Pancreas (tissue), 10 donors: Measurements from ENCODE around the gene SPATA25. TPM values are rescaled to one million over a fixed set of nuclear protein-coding genes. Genes with fewer than 3 reads are reported as not detected.

Experiments used
- ATAC-seq, 4 donors: fragments of 200-7000 bp; cut with Tn5 transposase; one replicate each; pipeline versions ENCODE4 v1.8.0 to v1.9.1; 2020; ENCODE audit warnings: mild to moderate bottlenecking in 4 of 4, moderate library complexity in 4 of 4
- DNase-seq, 6 donors: peaks; one replicate each; pipeline ENCODE4 v3.0.0-alpha.2; 2020
- FAIRE-seq: peaks from 2 replicates; lab custom pipeline; 2012; peaks lifted over from hg19 to GRCh38; lab: Jason Lieb, UNC
- H3K27ac ChIP-seq, 4 donors: fragments of 200-600 bp; sonication (generic); 1 replicate in 3 of 4; 2 replicates in 1 of 4; pipeline versions ENCODE4 v1.5.0 to v1.8.0; 2020
- H3K27me3 ChIP-seq, 4 donors: fragments of 200-600 bp; one replicate each; pipeline ENCODE4 v1.8.0; 2021
- H3K36me3 ChIP-seq, 3 donors: fragments of 200-600 bp; sonication (generic) in 1 of 3; one replicate each; pipeline versions ENCODE4 v1.5.0 to v1.8.0; 2020 to 2021
- H3K4me1 ChIP-seq, 3 donors: fragments of 200-600 bp; one replicate each; pipeline ENCODE4 v1.8.0; 2021
- H3K4me3 ChIP-seq, 4 donors: fragments of 200-600 bp; sonication (generic) in 2 of 4; one replicate each; pipeline versions ENCODE4 v1.5.0 to v1.8.0; 2020 to 2021
- H3K9me3 ChIP-seq, 4 donors: fragments of 200-600 bp; one replicate each; pipeline ENCODE4 v1.8.0; 2021
- CTCF ChIP-seq, 4 donors: fragments of 200-600 bp; sonication (generic) in 3 of 4; IDR thresholded peaks; one replicate each; pipeline versions ENCODE4 v1.5.0 to v1.8.0; 2021; ENCODE audit warnings: antibody characterized with exemption in 4 of 4
- WGBS, 2 donors: extraction: QIAGEN DNeasy Blood & Tissue Kit; methylation state at CpG; one replicate each; pipeline ENCODE4 v1.1.7; 2013; 5-methylcytosine and 5-hydroxymethylcytosine counted together
- intact Hi-C, 3 donors: fragments of 100-400 bp; cut with DNase I; formaldehyde crosslinking; loops; one replicate each; pipeline versions ENCODE4 v1.11.1 to v1.14.2; 2022
- polyA plus RNA-seq, 2 donors: library from polyadenylated mRNA; stranded (reverse); fragments of 200-250 nt; gene quantifications; one replicate each; pipeline ENCODE4 v1.2.3, GENCODE V29; 2013
- total RNA-seq, 6 donors: library from RNA; stranded (reverse); fragmentation: NEBNext Ultra II Directional in 4 of 6; extraction: Animal tissue kit (Norgen Biotek cat#: 25700) in 4 of 6; gene quantifications; one replicate each; pipeline versions ENCODE4 v1.2.1 to v1.2.4, GENCODE V29; 2021 to 2023
- donor health status: healthy with polysubstance abuse.
- donor health status: DM: no; HTN: no; CAD: no; lungs with moderate emphysema.
- donor health status: DM: no; HTN: no; CAD: no.
- donor health status: control.
- donor health status: control.
- donor health status: Bipolar disorder and iron deficiency.
- donor health status: DM: yes; HTN: yes; CAD: no.
- donor health status: DM: no; HTN: no; CAD: no.
- donor health status: DM: no; HTN: no; CAD: no.
- donor health status: DM: yes; HTN: yes; CAD: no.

SPATA25 gene
- 1 to 10 TPM in 1 of 6 donors, under 1 TPM in 5; 0.55 to 1.3 (median 0.84) TPM for total RNA-seq
- 1 to 10 TPM; 1.2 to 1.7 TPM for polyA plus RNA-seq

DNA sequence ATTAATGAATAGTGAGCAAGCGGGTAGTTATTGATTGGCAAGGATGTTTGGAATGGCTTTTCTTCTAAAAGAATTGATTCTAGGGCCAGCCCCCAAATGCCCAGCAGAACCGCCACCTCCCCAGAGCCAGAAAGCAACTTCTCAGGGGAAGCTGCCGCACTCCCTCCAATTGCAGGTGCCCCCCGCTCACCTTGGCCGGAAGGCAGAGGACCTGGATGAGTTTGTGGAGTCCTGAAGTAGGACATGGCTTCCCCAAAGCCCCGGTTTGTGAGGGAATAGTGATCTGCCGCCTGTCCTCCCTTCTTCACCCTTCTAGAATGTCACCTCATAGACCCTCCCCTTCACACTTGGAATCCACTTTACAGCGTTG lies at the start of gene SPATA25:
SPATA25 (minus strand) TSS at position 277 of the 370 bp plus-strand sequence; CDS start at position 245, 32 bp downstream.
- no peaks in the 10 kb centered on the region for H3K9me3 ChIP-seq
- FAIRE-seq (no peak), DNase-seq (no peak), ATAC-seq (no peak)
- H3K27ac ChIP-seq, result no peak within 1 kb of the TSS
- peaks cover 0 to 4% (median 3%) of the 10 kb centered on the region in 3 donors for H3K4me1 ChIP-seq
- intact Hi-C loops, result loop anchor here in 1 of 3 donors (5.0 kb wide), 1 partner anchor 80 kb away; no protein-coding TSS in a partner anchor
- TF ChIP-seq CTCF (IDR thresholded peaks at IDR 0.05), result no peak
- no peaks in the 10 kb centered on the region for H3K27me3 ChIP-seq
- no peak within 1 kb of the TSS for H3K4me3 ChIP-seq
- 87 to 91% methylated on average over 8 of the region's 8 CpGs for WGBS, 2 donors
- H3K36me3 ChIP-seq, result peaks cover 0 to 8% (median 6%) of the 10 kb centered on the region in 3 donors

- ATAC-seq (peak in 3 of 4 donors; percentile 12 to 19 (median 17)), DNase-seq (peak in 1 of 6 donors; percentile 0), FAIRE-seq (no peak)
- H3K36me3 ChIP-seq, result peaks cover 11 to 33% (median 28%) of the 10 kb centered on the region in 3 donors
- no peaks in the 10 kb centered on the region for H3K27me3 ChIP-seq
- no peaks in the 10 kb centered on the region for H3K9me3 ChIP-seq
- H3K27ac ChIP-seq, result peak overlapping the region; percentile 99 to 100 (median 100)
- H3K4me3 ChIP-seq, result peak overlapping the region; percentile 44 to 100 (median 86)
- TF ChIP-seq CTCF (IDR thresholded peaks at IDR 0.05), result no peak
- intact Hi-C loops, result no loop called here
- peaks cover 0 to 10% (median 0%) of the 10 kb centered on the region in 3 donors for H3K4me1 ChIP-seq
- WGBS, 2 donors, result 9 to 10% methylated on average over 21 of the region's 21 CpGs
Measured at GRCh38 chr20:45935416-45936046, 48.1 kb upstream of the SPATA25 start.

- ATAC-seq, result peak; percentile 87 to 93 (median 88)
- intact Hi-C loops, result no loop called here
- DNase-seq, result peak; percentile 96 to 100 (median 98)
- peaks cover 4 to 26% (median 21%) of the 10 kb centered on the region in 3 donors for H3K36me3 ChIP-seq
- no peak for TF ChIP-seq CTCF (IDR thresholded peaks at IDR 0.05)
- peaks cover 0 to 10% (median 0%) of the 10 kb centered on the region in 3 donors for H3K4me1 ChIP-seq
- peak within 1 kb of the TSS; percentile 99 to 100 (median 100) for H3K27ac ChIP-seq
- H3K9me3 ChIP-seq, result no peaks in the 10 kb centered on the region
- WGBS, 2 donors, result 0 to 1% methylated on average over 70 to 102 of the region's 102 CpGs
- H3K4me3 ChIP-seq, result peak within 1 kb of the TSS; percentile 81 to 100 (median 94)
- FAIRE-seq, result no peak
- H3K27me3 ChIP-seq, result no peaks in the 10 kb centered on the region
Measured at GRCh38 chr20:45934586-45935415, 47.4 kb upstream of the SPATA25 start, which contains the start of gene PCIF1. TSS of gene PCIF1 (plus strand) at chr20:45934683. CDS start at chr20:45939000, 4,317 bp downstream.

DNA sequence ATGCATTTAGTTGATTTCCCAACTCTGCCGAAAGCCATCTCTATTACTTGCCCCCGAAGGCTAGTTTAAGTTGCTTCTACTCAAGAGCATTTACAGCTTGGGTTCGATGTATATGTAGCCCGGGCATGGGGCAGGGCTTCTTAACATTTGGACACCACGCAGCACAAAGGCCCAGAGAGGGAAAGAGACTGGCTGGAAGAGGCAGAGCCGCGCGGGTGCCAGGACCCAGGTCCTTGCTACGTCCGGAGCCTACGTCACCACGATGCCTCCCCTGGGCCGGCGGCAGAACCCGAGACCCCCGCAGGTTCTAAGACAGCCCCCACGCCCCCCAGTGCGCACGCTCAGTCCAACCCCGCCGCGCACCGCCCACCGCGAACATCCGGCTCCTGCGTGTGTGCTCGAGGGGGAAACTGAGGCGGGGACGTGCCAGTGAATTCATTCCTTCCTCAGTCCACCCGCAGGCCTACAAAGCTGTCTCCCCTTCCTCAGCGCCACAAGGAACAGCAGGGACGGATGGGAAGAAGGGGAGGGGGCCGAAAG lies 46.7 kb upstream of the SPATA25 start:
- ATAC-seq, result peak; percentile 16 to 32 (median 28)
- no peak for TF ChIP-seq CTCF (IDR thresholded peaks at IDR 0.05)
- 0 to 1% methylated on average over 34 of the region's 34 CpGs for WGBS, 2 donors
- H3K27ac ChIP-seq, result peak overlapping the region; percentile 99 to 100 (median 100)
- peaks cover 0 to 10% (median 0%) of the 10 kb centered on the region in 3 donors for H3K4me1 ChIP-seq
- intact Hi-C loops, result no loop called here
- no peaks in the 10 kb centered on the region for H3K27me3 ChIP-seq
- H3K36me3 ChIP-seq, result peaks cover 0 to 19% (median 14%) of the 10 kb centered on the region in 3 donors
- peak overlapping the region; percentile 81 to 100 (median 94) for H3K4me3 ChIP-seq
- no peaks in the 10 kb centered on the region for H3K9me3 ChIP-seq
- peak in 5 of 6 donors; percentile 57 to 90 (median 75) for DNase-seq
- no peak for FAIRE-seq
